GM23248 (cell line): ENCODE data around the gene GALNT1. TPM values are rescaled to one million over a fixed set of nuclear protein-coding genes. Genes with fewer than 3 reads are reported as not detected.

ENCODE experiments used
- DNase-seq: peaks from one replicate; pipeline ENCODE4 v3.0.0-alpha.2; 2015
- H2AFZ ChIP-seq: fragments of 200-600 bp; sonication (generic); 2 replicates; pipeline ENCODE4 v1.6.1; 2016; ENCODE audit warnings: antibody characterized with exemption
- H3F3A ChIP-seq: fragments of 200-600 bp; sonication (generic); 2 replicates; pipeline ENCODE4 v1.6.1; 2016; ENCODE audit warnings: mild to moderate bottlenecking, antibody characterized with exemption, mixed run types; ENCODE audit not compliant: insufficient read depth
- H3K27ac ChIP-seq: fragments of 200-600 bp; sonication (generic); 2 replicates; pipeline ENCODE4 v1.5.1; 2016; ENCODE audit warnings: mild to moderate bottlenecking
- H3K27me3 ChIP-seq: fragments of 200-600 bp; sonication (generic); replicated peaks from 2 replicates; pipeline ENCODE4 v1.6.1; 2016; ENCODE audit warnings: mild to moderate bottlenecking; ENCODE audit not compliant: insufficient read depth
- H3K36me3 ChIP-seq: fragments of 200-600 bp; sonication (generic); 2 replicates; pipeline ENCODE4 v1.6.1; 2016; ENCODE audit warnings: low read depth, mild to moderate bottlenecking
- H3K4me1 ChIP-seq: fragments of 200-600 bp; sonication (generic); 2 replicates; pipeline ENCODE4 v1.6.1; 2016; ENCODE audit warnings: mild to moderate bottlenecking; ENCODE audit not compliant: insufficient read depth
- H3K4me2 ChIP-seq: fragments of 200-600 bp; sonication (generic); one replicate; pipeline ENCODE4 v1.6.1; 2016; ENCODE audit warnings: mild to moderate bottlenecking; ENCODE audit not compliant: unreplicated experiment
- H3K4me3 ChIP-seq: fragments of 200-600 bp; sonication (generic); 2 replicates; pipeline ENCODE4 v1.5.1; 2016; ENCODE audit warnings: mild to moderate bottlenecking
- H3K79me2 ChIP-seq: fragments of 200-600 bp; sonication (generic); 2 replicates; pipeline ENCODE4 v1.6.1; 2016; ENCODE audit warnings: mild to moderate bottlenecking; ENCODE audit not compliant: insufficient read depth
- H3K9ac ChIP-seq: fragments of 200-600 bp; sonication (generic); 2 replicates; pipeline ENCODE4 v1.6.1; 2016; ENCODE audit warnings: mild to moderate bottlenecking
- H3K9me2 ChIP-seq: fragments of 200-600 bp; sonication (generic); 2 replicates; pipeline ENCODE4 v1.6.1; 2016; ENCODE audit warnings: mixed run types, mild to moderate bottlenecking, moderate library complexity; ENCODE audit not compliant: insufficient read depth
- H3K9me3 ChIP-seq: fragments of 200-600 bp; sonication (generic); one replicate; pipeline ENCODE4 v1.6.1; 2017; ENCODE audit warnings: low read depth
- H4K20me1 ChIP-seq: fragments of 200-600 bp; sonication (generic); 2 replicates; pipeline ENCODE4 v1.6.0; 2016; ENCODE audit not compliant: insufficient read depth
- EZH2 ChIP-seq: fragments of 200-600 bp; sonication (generic); IDR thresholded peaks from 2 replicates; pipeline ENCODE4 v1.6.1; 2018; ENCODE audit warnings: antibody characterized with exemption, mild to moderate bottlenecking; ENCODE audit not compliant: insufficient read depth, poor library complexity, severe bottlenecking
- EZH2phosphoT487 ChIP-seq: fragments of 200-600 bp; sonication (generic); IDR thresholded peaks from 2 replicates; pipeline ENCODE4 v1.6.1; 2018; ENCODE audit warnings: antibody characterized with exemption, moderate library complexity, mild to moderate bottlenecking, low read depth; ENCODE audit not compliant: insufficient read depth
- WGBS, 2 experiments: methylation state at CpG; one replicate each; pipeline ENCODE4 v1.1.6; 2015 to 2017; ENCODE audit warnings: low lambda C conversion rate in 2 of 2, low coverage in 1 of 2; ENCODE audit errors: missing lambda C conversion rate in 2 of 2; 5-methylcytosine and 5-hydroxymethylcytosine counted together
- in situ Hi-C: fragments of 300-500 bp; cut with MboI; formaldehyde crosslinking; loops from 2 replicates; pipeline ENCODE4 v1.15.0; 2020
- polyA plus RNA-seq: library from polyadenylated mRNA; unstranded; fragments of >200 nt; fragmentation: Nextera tagmentation; extraction: Ambion mirVana; gene quantifications from 2 replicates; pipeline ENCODE4 v1.2.1, GENCODE V29; 2016
- total RNA-seq: library from RNA; depleted of rRNA; stranded (reverse); fragments of >200 nt; shearing (Covaris generic); gene quantifications from 2 replicates; pipeline ENCODE4 v1.2.3, GENCODE V29; 2014

Gene GALNT1
- total and polyA plus RNA-seq, 2 experiments from 2014 or later, result 10.1 to 68.0 TPM

GRCh38 chr18:35605686-35606417, 24.3 kb downstream of the GALNT1 start:
- DNase-seq, result peak; percentile 11
- Histone ChIP-seq H3K9me2 (no peaks in the 10 kb centered on the region), H3K36me3 (no peaks in the 10 kb centered on the region), H3K4me3 (no peak overlapping the region), H3F3A (no peaks in the 10 kb centered on the region), H3K4me1 (no peaks in the 10 kb centered on the region), H3K4me2 (no peak overlapping the region), H3K27ac (no peak overlapping the region), H2AFZ (no peak overlapping the region), H3K79me2 (peaks cover 98% of the 10 kb centered on the region), H4K20me1 (no peaks in the 10 kb centered on the region), H3K9ac (no peak overlapping the region), H3K27me3 (no peaks in the 10 kb centered on the region), H3K9me3 (no peaks in the 10 kb centered on the region)
- in situ Hi-C loops, result no loop called here
- TF ChIP-seq EZH2phosphoT487 (no peak), EZH2 (no peak)
- WGBS, 2 experiments, result 93 to 95% methylated on average over 3 of the region's 3 CpGs

- H3K4me2 ChIP-seq, result no peak overlapping the region
- in situ Hi-C loops, result no loop called here
- no peak overlapping the region for H3K27ac ChIP-seq
- TF ChIP-seq EZH2phosphoT487, result no peak
- TF ChIP-seq EZH2, result no peak
- no peaks in the 10 kb centered on the region for H3K4me1 ChIP-seq
- no peak overlapping the region for H2AFZ ChIP-seq
- no peaks in the 10 kb centered on the region for H3K36me3 ChIP-seq
- H4K20me1 ChIP-seq, result no peaks in the 10 kb centered on the region
- no peaks in the 10 kb centered on the region for H3K27me3 ChIP-seq
- H3K9ac ChIP-seq, result no peak overlapping the region
- peaks cover 87% of the 10 kb centered on the region for H3K79me2 ChIP-seq
- 97 to 100% methylated on average over 1 of the region's 1 CpG for WGBS, 2 experiments
- no peaks in the 10 kb centered on the region for H3F3A ChIP-seq
- no peak for DNase-seq
- H3K9me3 ChIP-seq, result no peaks in the 10 kb centered on the region
- no peaks in the 10 kb centered on the region for H3K9me2 ChIP-seq
- H3K4me3 ChIP-seq, result no peak overlapping the region
Observed at GRCh38 chr18:35609236-35609635, 27.7 kb downstream of the GALNT1 start.

GRCh38 chr18:35610089-35610488, 28.5 kb downstream of the GALNT1 start:
- H3K36me3 ChIP-seq, result no peaks in the 10 kb centered on the region
- peaks cover 81% of the 10 kb centered on the region for H3K79me2 ChIP-seq
- 85 to 90% methylated on average over 3 of the region's 3 CpGs for WGBS, 2 experiments
- H2AFZ ChIP-seq, result no peak overlapping the region
- H3K9ac ChIP-seq, result no peak overlapping the region
- H3K4me2 ChIP-seq, result no peak overlapping the region
- no peak overlapping the region for H3K27ac ChIP-seq
- no peak for TF ChIP-seq EZH2phosphoT487
- TF ChIP-seq EZH2, result no peak
- in situ Hi-C loops, result no loop called here
- H3K9me3 ChIP-seq, result no peaks in the 10 kb centered on the region
- no peak for DNase-seq
- H3K9me2 ChIP-seq, result no peaks in the 10 kb centered on the region
- H3F3A ChIP-seq, result no peaks in the 10 kb centered on the region
- H3K4me3 ChIP-seq, result no peak overlapping the region
- no peaks in the 10 kb centered on the region for H3K27me3 ChIP-seq
- H4K20me1 ChIP-seq, result no peaks in the 10 kb centered on the region
- no peaks in the 10 kb centered on the region for H3K4me1 ChIP-seq

- in situ Hi-C loops, result no loop called here
- TF ChIP-seq EZH2, result no peak
- TF ChIP-seq EZH2phosphoT487, result no peak
- Histone ChIP-seq H3K79me2 (peaks cover 80% of the 10 kb centered on the region), H4K20me1 (no peaks in the 10 kb centered on the region), H3K27me3 (no peaks in the 10 kb centered on the region), H2AFZ (no peak overlapping the region), H3K36me3 (no peaks in the 10 kb centered on the region), H3F3A (no peaks in the 10 kb centered on the region), H3K9ac (no peak overlapping the region), H3K4me1 (no peaks in the 10 kb centered on the region), H3K27ac (no peak overlapping the region), H3K9me2 (no peaks in the 10 kb centered on the region), H3K4me2 (no peak overlapping the region), H3K9me3 (no peaks in the 10 kb centered on the region), H3K4me3 (no peak overlapping the region)
- DNase-seq, result no peak
Observed at GRCh38 chr18:35610724-35611123, 29.2 kb downstream of the GALNT1 start.

GRCh38 chr18:35611518-35611917, 30.0 kb downstream of the GALNT1 start:
- H3K27me3 ChIP-seq, result no peaks in the 10 kb centered on the region
- no peak overlapping the region for H3K9ac ChIP-seq
- no peaks in the 10 kb centered on the region for H3F3A ChIP-seq
- H3K9me2 ChIP-seq, result no peaks in the 10 kb centered on the region
- H3K27ac ChIP-seq, result no peak overlapping the region
- no peaks in the 10 kb centered on the region for H4K20me1 ChIP-seq
- no peak overlapping the region for H3K4me3 ChIP-seq
- H3K9me3 ChIP-seq, result no peaks in the 10 kb centered on the region
- H2AFZ ChIP-seq, result no peak overlapping the region
- 63% methylated on average over 1 of the region's 1 CpG for WGBS, 2 experiments
- TF ChIP-seq EZH2phosphoT487 (no peak), EZH2 (no peak)
- no peaks in the 10 kb centered on the region for H3K36me3 ChIP-seq
- in situ Hi-C loops, result no loop called here
- H3K79me2 ChIP-seq, result peaks cover 79% of the 10 kb centered on the region
- no peak overlapping the region for H3K4me2 ChIP-seq
- DNase-seq, result no peak
- peaks cover 2% of the 10 kb centered on the region for H3K4me1 ChIP-seq
